GM23338 (cell line): ENCODE measurements around the gene SUPV3L1.

Experiments
- CREB1 ChIP-seq: fragments of 250-450 bp; sonication (Bioruptor Pico); IDR thresholded peaks from 2 replicates; pipeline ENCODE4 v1.5.0; 2020; ENCODE audit warnings: low read depth, mild to moderate bottlenecking, moderate library complexity
- EZH2 ChIP-seq: fragments of 200-600 bp; sonication (generic); IDR thresholded peaks from one replicate; pipeline ENCODE4 v1.8.0; 2017; ENCODE audit warnings: antibody characterized with exemption, mild to moderate bottlenecking, low read depth; ENCODE audit not compliant: unreplicated experiment
- EZH2phosphoT487 ChIP-seq: fragments of 200-600 bp; sonication (generic); IDR thresholded peaks from one replicate; pipeline ENCODE4 v1.8.1; 2018; ENCODE audit warnings: antibody characterized with exemption; ENCODE audit not compliant: unreplicated experiment
- JUNB ChIP-seq: IDR thresholded peaks from one replicate; pipeline ENCODE4 v1.6.1; 2016; ENCODE audit warnings: antibody characterized with exemption; ENCODE audit not compliant: unreplicated experiment
- NANOG ChIP-seq: IDR thresholded peaks from 2 replicates; pipeline ENCODE4 v1.6.1; 2016; ENCODE audit warnings: antibody characterized with exemption, borderline replicate concordance
- POLR2AphosphoS5 ChIP-seq: IDR thresholded peaks from 2 replicates; pipeline ENCODE4 v1.6.1; 2016; ENCODE audit warnings: antibody characterized with exemption, low read depth
- STAT1 ChIP-seq: IDR thresholded peaks from one replicate; pipeline ENCODE4 v1.6.1; 2016; ENCODE audit warnings: antibody characterized with exemption; ENCODE audit not compliant: unreplicated experiment
- ZNF114 ChIP-seq: fragments of 250-450 bp; sonication (Bioruptor Pico); IDR thresholded peaks from 2 replicates; pipeline ENCODE4 v1.5.0; 2020; ENCODE audit warnings: mild to moderate bottlenecking, moderate library complexity
- ZNF331 ChIP-seq: fragments of 250-450 bp; sonication (Bioruptor Pico); IDR thresholded peaks from 2 replicates; pipeline ENCODE4 v1.5.0; 2020; ENCODE audit warnings: low read depth, mild to moderate bottlenecking, moderate library complexity
- TF ChIP-seq, protein P1 (sequence below), 2 experiments: fragments of 200-600 bp in 1 of 2; sonication (generic) in 1 of 2; conservative IDR thresholded peaks; 2 replicates each; pipeline versions ENCODE4 v1.5.1 to v1.6.1; 2016 to 2017; ENCODE audit warnings: antibody characterized with exemption in 2 of 2, low read depth in 2 of 2, mild to moderate bottlenecking in 2 of 2, moderate library complexity in 1 of 2
- TF ChIP-seq, protein P2 (sequence below): IDR thresholded peaks from one replicate; pipeline ENCODE4 v1.6.1; 2018; ENCODE audit warnings: antibody characterized with exemption; ENCODE audit not compliant: unreplicated experiment
- TF ChIP-seq, protein P3 (sequence below): IDR thresholded peaks from 2 replicates; pipeline ENCODE4 v1.6.1; 2016; ENCODE audit warnings: antibody characterized with exemption

DNA sequence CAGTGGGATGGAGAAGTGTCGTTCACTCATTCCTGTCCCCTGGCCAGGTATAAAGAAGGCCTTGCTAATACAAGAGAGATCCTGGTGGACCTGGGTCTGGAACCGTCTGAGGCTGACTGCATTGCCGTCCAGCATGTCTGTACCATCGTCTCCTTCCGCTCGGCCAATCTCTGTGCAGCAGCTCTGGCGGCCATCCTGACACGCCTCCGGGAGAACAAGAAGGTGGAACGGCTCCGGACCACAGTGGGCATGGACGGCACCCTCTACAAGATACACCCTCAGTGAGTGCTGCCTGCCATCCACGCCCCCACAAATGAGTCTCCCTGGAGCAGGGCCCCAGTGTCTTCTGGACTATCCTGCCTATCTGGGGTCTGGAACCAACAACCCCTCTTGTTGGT is 67.3 kb downstream of the SUPV3L1 start:
- TF ChIP-seq, protein P1, sequence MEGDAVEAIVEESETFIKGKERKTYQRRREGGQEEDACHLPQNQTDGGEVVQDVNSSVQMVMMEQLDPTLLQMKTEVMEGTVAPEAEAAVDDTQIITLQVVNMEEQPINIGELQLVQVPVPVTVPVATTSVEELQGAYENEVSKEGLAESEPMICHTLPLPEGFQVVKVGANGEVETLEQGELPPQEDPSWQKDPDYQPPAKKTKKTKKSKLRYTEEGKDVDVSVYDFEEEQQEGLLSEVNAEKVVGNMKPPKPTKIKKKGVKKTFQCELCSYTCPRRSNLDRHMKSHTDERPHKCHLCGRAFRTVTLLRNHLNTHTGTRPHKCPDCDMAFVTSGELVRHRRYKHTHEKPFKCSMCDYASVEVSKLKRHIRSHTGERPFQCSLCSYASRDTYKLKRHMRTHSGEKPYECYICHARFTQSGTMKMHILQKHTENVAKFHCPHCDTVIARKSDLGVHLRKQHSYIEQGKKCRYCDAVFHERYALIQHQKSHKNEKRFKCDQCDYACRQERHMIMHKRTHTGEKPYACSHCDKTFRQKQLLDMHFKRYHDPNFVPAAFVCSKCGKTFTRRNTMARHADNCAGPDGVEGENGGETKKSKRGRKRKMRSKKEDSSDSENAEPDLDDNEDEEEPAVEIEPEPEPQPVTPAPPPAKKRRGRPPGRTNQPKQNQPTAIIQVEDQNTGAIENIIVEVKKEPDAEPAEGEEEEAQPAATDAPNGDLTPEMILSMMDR (conservative IDR thresholded peaks at IDR 0.05; ENCODE audit: low read depth in 2 of 2), result no peak
- TF ChIP-seq EZH2 (no peak), JUNB (no peak), STAT1 (no peak), POLR2AphosphoS5 (no peak), CREB1 (no peak), ZNF114 (CRISPR knock-in tag) (no peak), EZH2phosphoT487 (no peak), NANOG (no peak), ZNF331 (no peak)
- TF ChIP-seq, protein P2, sequence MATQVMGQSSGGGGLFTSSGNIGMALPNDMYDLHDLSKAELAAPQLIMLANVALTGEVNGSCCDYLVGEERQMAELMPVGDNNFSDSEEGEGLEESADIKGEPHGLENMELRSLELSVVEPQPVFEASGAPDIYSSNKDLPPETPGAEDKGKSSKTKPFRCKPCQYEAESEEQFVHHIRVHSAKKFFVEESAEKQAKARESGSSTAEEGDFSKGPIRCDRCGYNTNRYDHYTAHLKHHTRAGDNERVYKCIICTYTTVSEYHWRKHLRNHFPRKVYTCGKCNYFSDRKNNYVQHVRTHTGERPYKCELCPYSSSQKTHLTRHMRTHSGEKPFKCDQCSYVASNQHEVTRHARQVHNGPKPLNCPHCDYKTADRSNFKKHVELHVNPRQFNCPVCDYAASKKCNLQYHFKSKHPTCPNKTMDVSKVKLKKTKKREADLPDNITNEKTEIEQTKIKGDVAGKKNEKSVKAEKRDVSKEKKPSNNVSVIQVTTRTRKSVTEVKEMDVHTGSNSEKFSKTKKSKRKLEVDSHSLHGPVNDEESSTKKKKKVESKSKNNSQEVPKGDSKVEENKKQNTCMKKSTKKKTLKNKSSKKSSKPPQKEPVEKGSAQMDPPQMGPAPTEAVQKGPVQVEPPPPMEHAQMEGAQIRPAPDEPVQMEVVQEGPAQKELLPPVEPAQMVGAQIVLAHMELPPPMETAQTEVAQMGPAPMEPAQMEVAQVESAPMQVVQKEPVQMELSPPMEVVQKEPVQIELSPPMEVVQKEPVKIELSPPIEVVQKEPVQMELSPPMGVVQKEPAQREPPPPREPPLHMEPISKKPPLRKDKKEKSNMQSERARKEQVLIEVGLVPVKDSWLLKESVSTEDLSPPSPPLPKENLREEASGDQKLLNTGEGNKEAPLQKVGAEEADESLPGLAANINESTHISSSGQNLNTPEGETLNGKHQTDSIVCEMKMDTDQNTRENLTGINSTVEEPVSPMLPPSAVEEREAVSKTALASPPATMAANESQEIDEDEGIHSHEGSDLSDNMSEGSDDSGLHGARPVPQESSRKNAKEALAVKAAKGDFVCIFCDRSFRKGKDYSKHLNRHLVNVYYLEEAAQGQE, result no peak
- TF ChIP-seq, protein P3, sequence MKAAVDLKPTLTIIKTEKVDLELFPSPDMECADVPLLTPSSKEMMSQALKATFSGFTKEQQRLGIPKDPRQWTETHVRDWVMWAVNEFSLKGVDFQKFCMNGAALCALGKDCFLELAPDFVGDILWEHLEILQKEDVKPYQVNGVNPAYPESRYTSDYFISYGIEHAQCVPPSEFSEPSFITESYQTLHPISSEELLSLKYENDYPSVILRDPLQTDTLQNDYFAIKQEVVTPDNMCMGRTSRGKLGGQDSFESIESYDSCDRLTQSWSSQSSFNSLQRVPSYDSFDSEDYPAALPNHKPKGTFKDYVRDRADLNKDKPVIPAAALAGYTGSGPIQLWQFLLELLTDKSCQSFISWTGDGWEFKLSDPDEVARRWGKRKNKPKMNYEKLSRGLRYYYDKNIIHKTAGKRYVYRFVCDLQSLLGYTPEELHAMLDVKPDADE, result no peak
